Skeletal muscle tissue (tissue), 4 donors: ENCODE results near the gene TXNRD1. TPM values are rescaled to one million over a fixed set of nuclear protein-coding genes. Genes with fewer than 3 reads are reported as not detected.

Experiments used
- H3K27ac ChIP-seq: one replicate; pipeline ENCODE4 v1.7.0; 2013; ENCODE audit warnings: mild to moderate bottlenecking, low read depth, low read length, inconsistent platforms
- H3K27me3 ChIP-seq, 3 donors: one replicate each; pipeline ENCODE4 v1.7.0; 2013; ENCODE audit warnings: low read length in 3 of 3; ENCODE audit not compliant: control insufficient read depth in 3 of 3, insufficient read depth in 3 of 3
- H3K36me3 ChIP-seq, 3 donors: one replicate each; pipeline ENCODE4 v1.7.0; 2013; ENCODE audit warnings: low read length in 3 of 3; ENCODE audit not compliant: control insufficient read depth in 3 of 3, insufficient read depth in 3 of 3
- H3K4me1 ChIP-seq, 3 donors: one replicate each; pipeline ENCODE4 v1.7.0; 2013; ENCODE audit warnings: low read length in 3 of 3, mild to moderate bottlenecking in 3 of 3; ENCODE audit not compliant: control insufficient read depth in 3 of 3, insufficient read depth in 3 of 3
- H3K4me3 ChIP-seq, 3 donors: one replicate each; pipeline ENCODE4 v1.7.0; 2013; ENCODE audit warnings: low read length in 3 of 3
- H3K9ac ChIP-seq, 3 donors: one replicate each; pipeline ENCODE4 v1.7.0; 2013; ENCODE audit warnings: low read length in 3 of 3, mild to moderate bottlenecking in 3 of 3, moderate library complexity in 2 of 3, low read depth in 1 of 3
- H3K9me3 ChIP-seq, 3 donors: one replicate each; pipeline ENCODE4 v1.7.0; 2013; ENCODE audit warnings: low read length in 3 of 3; ENCODE audit not compliant: control insufficient read depth in 3 of 3
- total RNA-seq: library from RNA; depleted of rRNA; stranded (reverse); fragments of >200 nt; gene quantifications from one replicate; pipeline ENCODE4 v1.2.3, GENCODE V29; 2014
- donor health status: Osteomylitis.

TXNRD1 gene
- total RNA-seq, 1 donor from 2014 or later, result 41.2 TPM

GRCh38 chr12:104189915-104190555 is 25.5 kb upstream of the TXNRD1 start:
- H3K9ac ChIP-seq, result no peak overlapping the region

DNA sequence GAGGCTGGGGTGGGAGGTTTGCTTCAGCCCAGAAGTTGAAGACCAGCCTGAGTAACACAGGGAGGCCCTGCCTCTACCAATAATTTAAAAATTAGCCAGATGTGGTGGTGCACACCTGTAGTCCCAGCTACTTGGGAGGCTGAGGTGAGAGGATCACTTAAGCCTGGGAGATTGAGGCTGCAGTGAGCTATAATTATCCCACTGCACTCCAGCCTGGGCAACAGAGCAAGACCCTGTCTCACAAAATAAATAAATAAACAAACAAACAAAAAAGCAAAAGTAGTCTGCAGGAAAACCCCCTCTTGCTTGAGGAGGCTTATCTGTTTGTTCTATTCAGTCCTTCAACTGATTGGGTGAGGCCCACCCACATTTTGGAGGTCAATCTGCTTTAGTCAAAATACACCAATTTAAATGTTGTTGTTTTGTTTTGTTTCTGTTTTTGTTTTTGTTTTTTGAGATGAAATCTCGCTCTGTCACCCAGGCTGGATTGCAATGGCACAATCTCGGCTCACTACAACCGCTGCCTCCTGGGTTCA is 24.9 kb upstream of the TXNRD1 start:
- no peak overlapping the region for H3K4me3 ChIP-seq
- H3K27ac ChIP-seq, result no peak overlapping the region
- H3K9me3 ChIP-seq, result peaks cover 0 to 2% (median 0%) of the 10 kb centered on the region in 3 donors
- H3K4me1 ChIP-seq, result no peaks in the 10 kb centered on the region
- no peaks in the 10 kb centered on the region for H3K36me3 ChIP-seq
- no peak overlapping the region for H3K9ac ChIP-seq
- H3K27me3 ChIP-seq, result no peaks in the 10 kb centered on the region

More at GRCh38 chr12:104189915-104190555, 25.5 kb upstream of the TXNRD1 start:
- H3K27ac ChIP-seq, result no peak overlapping the region
- H3K9me3 ChIP-seq, result peaks cover 0 to 2% (median 0%) of the 10 kb centered on the region in 3 donors
- H3K27me3 ChIP-seq, result no peaks in the 10 kb centered on the region
- no peaks in the 10 kb centered on the region for H3K36me3 ChIP-seq
- no peak overlapping the region for H3K4me3 ChIP-seq
- H3K4me1 ChIP-seq, result no peaks in the 10 kb centered on the region

DNA sequence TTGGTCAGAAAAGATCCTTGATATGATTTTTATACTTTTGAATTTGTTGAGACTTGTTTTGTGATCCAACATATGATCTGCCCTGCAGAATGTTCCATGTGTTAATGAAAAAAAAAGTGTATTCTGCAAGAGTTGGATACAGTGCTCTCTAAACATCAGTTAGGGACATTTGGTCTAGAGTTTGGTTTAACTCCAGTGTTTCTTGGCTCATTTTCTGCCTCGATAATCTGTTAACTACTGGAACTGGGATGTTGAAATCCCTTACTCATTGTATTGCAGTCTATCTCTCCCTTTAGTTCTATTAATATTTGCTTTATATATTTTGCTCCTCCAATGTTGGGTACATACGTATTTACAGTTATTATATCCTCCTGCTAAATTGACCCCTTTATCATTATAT is 18.3 kb upstream of the TXNRD1 start:
- Histone ChIP-seq H3K4me1 (no peaks in the 10 kb centered on the region), H3K36me3 (no peaks in the 10 kb centered on the region), H3K27ac (no peak overlapping the region), H3K4me3 (no peak overlapping the region), H3K9me3 (no peaks in the 10 kb centered on the region), H3K9ac (no peak overlapping the region), H3K27me3 (peaks cover 0 to 3% (median 0%) of the 10 kb centered on the region in 3 donors)

DNA sequence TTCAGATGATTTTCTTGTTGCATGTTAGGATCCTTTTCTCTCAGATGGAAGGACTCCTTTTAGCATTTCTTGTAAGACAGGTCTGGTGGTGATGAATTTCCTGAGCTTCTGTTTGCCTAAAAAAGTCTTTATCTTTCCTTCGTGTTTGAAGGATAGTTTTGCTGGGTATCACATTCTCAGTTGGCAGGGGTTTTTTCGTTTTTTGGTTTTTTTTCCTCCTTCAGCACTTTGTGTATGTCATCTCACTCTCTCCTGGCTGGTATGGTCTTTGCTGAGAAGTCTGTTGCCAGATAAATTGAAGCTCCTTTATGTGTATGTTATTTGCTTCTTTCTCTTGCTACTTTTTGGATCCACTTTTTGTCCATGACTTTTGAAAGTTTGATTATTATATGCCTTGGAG is 15.6 kb upstream of the TXNRD1 start:
- no peaks in the 10 kb centered on the region for H3K4me1 ChIP-seq
- H3K9me3 ChIP-seq, result no peaks in the 10 kb centered on the region
- peaks cover 0 to 3% (median under 1%) of the 10 kb centered on the region in 3 donors for H3K27me3 ChIP-seq

GRCh38 chr12:104201238-104202001 is 14.2 kb upstream of the TXNRD1 start:
- peaks cover 0 to 4% (median 3%) of the 10 kb centered on the region in 3 donors for H3K27me3 ChIP-seq
- H3K4me1 ChIP-seq, result no peaks in the 10 kb centered on the region
- no peak overlapping the region for H3K27ac ChIP-seq
- H3K4me3 ChIP-seq, result no peak overlapping the region
- H3K36me3 ChIP-seq, result no peaks in the 10 kb centered on the region
- no peaks in the 10 kb centered on the region for H3K9me3 ChIP-seq
- no peak overlapping the region for H3K9ac ChIP-seq

More for the DNA sequence above, 15.6 kb upstream of the TXNRD1 start:
- H3K9ac ChIP-seq, result no peak overlapping the region
- no peak overlapping the region for H3K27ac ChIP-seq
- no peak overlapping the region for H3K4me3 ChIP-seq
- no peaks in the 10 kb centered on the region for H3K36me3 ChIP-seq

DNA sequence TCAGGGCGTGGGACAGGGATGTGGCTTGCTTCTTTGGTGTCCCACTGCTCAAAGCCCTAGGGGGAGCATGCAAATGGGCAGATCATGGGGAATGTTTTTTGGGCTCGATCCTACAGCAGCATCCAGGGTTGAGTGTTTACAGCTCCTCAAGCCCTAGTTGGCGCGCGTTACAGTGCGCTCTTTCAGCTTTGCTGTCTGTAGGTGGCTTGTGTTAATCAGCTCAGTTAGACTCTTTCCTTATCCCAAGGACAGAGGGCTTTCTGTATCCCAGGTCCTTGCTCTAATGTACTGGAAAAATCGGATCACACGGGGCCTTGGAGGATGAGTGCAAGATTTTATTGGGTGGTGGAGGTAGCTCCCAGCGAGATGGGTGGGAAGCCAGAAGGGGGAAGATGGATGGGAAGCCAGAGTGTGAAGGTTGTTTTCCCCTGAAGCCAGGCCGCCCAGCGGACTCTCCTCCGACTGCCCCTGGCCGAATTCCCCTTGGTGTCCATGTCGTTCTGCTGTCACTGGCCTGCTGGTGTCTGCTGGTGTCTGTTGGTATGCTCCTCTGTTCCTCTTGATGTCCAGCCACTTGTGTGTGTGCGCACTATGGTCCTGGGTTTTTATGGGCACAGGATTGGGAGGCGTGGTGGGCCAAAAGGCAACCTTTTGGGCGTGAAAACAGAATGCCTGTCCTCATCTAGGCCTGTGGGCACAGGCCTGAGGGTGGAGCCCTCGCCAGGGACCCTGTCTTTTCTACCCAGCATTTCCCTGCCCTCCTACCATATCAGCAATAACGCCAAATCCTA is 10.7 kb upstream of the TXNRD1 start:
- H3K9me3 ChIP-seq, result no peaks in the 10 kb centered on the region
- peaks cover 0 to 4% (median 3%) of the 10 kb centered on the region in 3 donors for H3K27me3 ChIP-seq
- no peak overlapping the region for H3K27ac ChIP-seq
- no peaks in the 10 kb centered on the region for H3K36me3 ChIP-seq
- H3K9ac ChIP-seq, result no peak overlapping the region
- no peak overlapping the region for H3K4me3 ChIP-seq
- no peaks in the 10 kb centered on the region for H3K4me1 ChIP-seq

- Histone ChIP-seq H3K36me3 (no peaks in the 10 kb centered on the region), H3K9me3 (no peaks in the 10 kb centered on the region), H3K4me1 (no peaks in the 10 kb centered on the region), H3K9ac (no peak overlapping the region), H3K27ac (no peak overlapping the region), H3K4me3 (no peak overlapping the region), H3K27me3 (peaks cover 0 to 4% (median 0%) of the 10 kb centered on the region in 3 donors)
These were observed 8.0 kb upstream of the TXNRD1 start for GRCh38 chr12:104207416-104208205.

DNA sequence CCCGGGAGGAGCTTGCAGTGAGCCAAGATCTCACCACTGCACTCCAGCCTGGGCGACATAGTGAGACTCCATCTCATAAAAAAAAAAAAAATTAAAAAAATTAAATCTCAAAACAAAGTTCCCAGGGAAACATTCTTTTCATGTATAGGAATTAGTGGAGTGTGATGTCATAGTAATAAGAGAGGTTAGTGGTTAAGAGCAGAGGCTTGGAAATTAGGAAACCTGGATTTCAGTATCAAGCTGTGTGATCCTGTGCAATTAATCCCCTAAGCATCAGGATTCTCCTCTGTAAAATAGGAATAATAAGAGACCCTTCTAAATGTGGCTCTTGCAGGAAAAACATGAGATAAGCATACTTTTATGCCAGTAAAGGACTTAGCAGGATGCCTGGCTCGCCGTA is 3.1 kb upstream of the TXNRD1 start:
- Histone ChIP-seq H3K9ac (no peak overlapping the region), H3K27me3 (no peaks in the 10 kb centered on the region), H3K4me1 (peaks cover 0 to 6% (median 5%) of the 10 kb centered on the region in 3 donors), H3K9me3 (no peaks in the 10 kb centered on the region), H3K4me3 (no peak overlapping the region), H3K27ac (no peak overlapping the region), H3K36me3 (no peaks in the 10 kb centered on the region)

DNA sequence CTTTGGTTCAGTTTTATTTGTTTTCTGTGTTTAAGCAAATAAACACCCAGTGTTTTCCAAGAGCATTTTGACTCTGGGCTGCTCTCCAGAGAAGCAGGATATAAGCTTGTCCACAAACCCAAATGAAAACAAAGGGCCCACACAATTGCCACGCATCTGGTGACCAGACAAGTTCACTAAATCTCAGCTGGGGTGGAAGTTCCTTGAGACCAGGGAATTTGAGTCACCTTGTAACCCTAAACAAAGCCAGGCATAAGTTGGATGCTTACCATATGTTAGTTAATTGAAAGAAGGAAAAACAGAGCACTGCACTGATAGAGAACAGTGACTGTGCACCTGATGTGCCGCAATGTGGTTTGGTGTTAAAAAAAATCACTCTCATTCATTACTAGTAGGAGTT is 1.6 kb upstream of the TXNRD1 start:
- H3K27ac ChIP-seq, result no peak overlapping the region
- no peak overlapping the region for H3K9ac ChIP-seq
- no peaks in the 10 kb centered on the region for H3K36me3 ChIP-seq
- no peak overlapping the region for H3K4me3 ChIP-seq
- H3K4me1 ChIP-seq, result peaks cover 0 to 6% (median 5%) of the 10 kb centered on the region in 3 donors
- no peaks in the 10 kb centered on the region for H3K9me3 ChIP-seq
- no peaks in the 10 kb centered on the region for H3K27me3 ChIP-seq
